Uterus (tissue), 2 donors: ENCODE measurements around the gene FUNDC1.

Experiments used
- CTCF ChIP-seq, 4 experiments: fragments of 200-600 bp in 2 of 4; fragments of 450-650 bp in 2 of 4; sonication (generic) in 2 of 4; IDR thresholded peaks; one replicate each; pipeline ENCODE4 v1.5.1; 2016 to 2019; ENCODE audit warnings: antibody characterized with exemption in 4 of 4, mild to moderate bottlenecking in 2 of 4, moderate library complexity in 1 of 4
- POLR2A ChIP-seq, 2 donors: fragments of 450-650 bp; IDR thresholded peaks; one replicate each; pipeline ENCODE4 v1.6.1; 2016; ENCODE audit warnings: antibody characterized with exemption in 2 of 2, mild to moderate bottlenecking in 1 of 2, moderate library complexity in 1 of 2

- TF ChIP-seq CTCF (IDR thresholded peaks at IDR 0.05): no peak
- TF ChIP-seq POLR2A (IDR thresholded peaks at IDR 0.05): no peak
These were observed 25.5 kb upstream of the FUNDC1 start for GRCh38 chrX:44568196-44568595.
